PC-9 (cell line): ENCODE data around the gene SRPK1. TPM values are rescaled to one million over a fixed set of nuclear protein-coding genes. Genes with fewer than 3 reads are reported as not detected.

Experiments
- BruUV-seq: library from RNA; stranded (reverse); fragments of 400-500 nt; replicated peaks from 2 replicates; lab custom pipeline; 2021; lab: Mats Ljungman, UMichigan
- CTCF ChIA-PET: fragments of 300-600 bp; sonication (Branson Sonifier 250); formaldehyde crosslinking; loops from one replicate; lab custom pipeline; 2022; ENCODE audit warnings: antibody characterized with exemption; lab: Charles Lee
- POLR2A ChIA-PET: fragments of 300-600 bp; sonication (Branson Sonifier 250); formaldehyde crosslinking; loops from one replicate; lab custom pipeline; 2022; ENCODE audit warnings: antibody characterized with exemption; ENCODE audit not compliant: unreplicated experiment; lab: Charles Lee
- DNase-seq, 2 experiments: peaks; one replicate each; pipeline versions ENCODE4 v3.0.0 to v3.0.0-alpha.2; 2015 to 2022; ENCODE audit warnings: mixed read lengths in 1 of 2
- H2AFZ ChIP-seq: fragments of 200-600 bp; sonication (generic); 2 replicates; pipeline ENCODE4 v1.8.1; 2017; ENCODE audit warnings: antibody characterized with exemption
- H3F3A ChIP-seq: fragments of 200-600 bp; sonication (generic); 2 replicates; pipeline ENCODE4 v1.8.1; 2017; ENCODE audit warnings: antibody characterized with exemption, mild to moderate bottlenecking, low read depth; ENCODE audit not compliant: insufficient read depth
- H3K27ac ChIP-seq: fragments of 200-600 bp; sonication (generic); 2 replicates; pipeline ENCODE4 v1.6.1; 2016; ENCODE audit warnings: mixed run types
- H3K27me3 ChIP-seq: fragments of 200-600 bp; sonication (generic); 2 replicates; pipeline ENCODE4 v1.6.1; 2016; ENCODE audit warnings: low read depth, mixed run types; ENCODE audit not compliant: insufficient read depth
- H3K36me3 ChIP-seq: fragments of 200-600 bp; sonication (generic); 2 replicates; pipeline ENCODE4 v1.6.1; 2016; ENCODE audit warnings: low read depth, mixed run types
- H3K4me1 ChIP-seq: fragments of 200-600 bp; sonication (generic); replicated peaks from 2 replicates; pipeline ENCODE4 v1.6.1; 2016; ENCODE audit warnings: mixed run types; ENCODE audit not compliant: insufficient read depth
- H3K4me2 ChIP-seq: fragments of 200-600 bp; sonication (generic); 2 replicates; pipeline ENCODE4 v1.6.1; 2017; ENCODE audit warnings: mixed run types
- H3K4me3 ChIP-seq: fragments of 200-600 bp; sonication (generic); 2 replicates; pipeline ENCODE4 v1.6.1; 2016; ENCODE audit warnings: mixed run types
- H3K79me2 ChIP-seq: fragments of 200-600 bp; sonication (generic); 2 replicates; pipeline ENCODE4 v1.6.1; 2017; ENCODE audit warnings: low read depth, mixed run types
- H3K9me2 ChIP-seq: fragments of 200-600 bp; sonication (generic); 2 replicates; pipeline ENCODE4 v1.8.1; 2017; ENCODE audit warnings: mild to moderate bottlenecking; ENCODE audit not compliant: insufficient read depth
- H3K9me3 ChIP-seq: fragments of 200-600 bp; sonication (generic); 2 replicates; pipeline ENCODE4 v1.8.1; 2016; ENCODE audit warnings: low read depth; ENCODE audit not compliant: insufficient read depth
- H4K20me1 ChIP-seq: fragments of 200-600 bp; sonication (generic); 2 replicates; pipeline ENCODE4 v1.8.1; 2017; ENCODE audit not compliant: insufficient read depth
- CTCF ChIP-seq: fragments of 200-600 bp; sonication (generic); conservative IDR thresholded peaks from 2 replicates; pipeline ENCODE4 v1.6.1; 2017; ENCODE audit warnings: mixed run types, antibody characterized with exemption, mild to moderate bottlenecking, moderate library complexity
- EZH2 ChIP-seq: fragments of 200-600 bp; sonication (generic); IDR thresholded peaks from 2 replicates; pipeline ENCODE4 v1.8.0; 2017; ENCODE audit warnings: antibody characterized with exemption, low read depth
- intact Hi-C: fragments of 100-400 bp; cut with micrococcal nuclease; formaldehyde crosslinking; loops from one replicate; pipeline ENCODE4 v1.10.0; 2022; ENCODE audit not compliant: unreplicated experiment
- total RNA-seq: library from RNA; stranded (reverse); gene quantifications from 2 replicates; pipeline ENCODE4 v1.2.3, GENCODE V29; 2021

The SRPK1 gene
- total RNA-seq, 1 experiment from 2014 or later: 98.7 TPM

DNA sequence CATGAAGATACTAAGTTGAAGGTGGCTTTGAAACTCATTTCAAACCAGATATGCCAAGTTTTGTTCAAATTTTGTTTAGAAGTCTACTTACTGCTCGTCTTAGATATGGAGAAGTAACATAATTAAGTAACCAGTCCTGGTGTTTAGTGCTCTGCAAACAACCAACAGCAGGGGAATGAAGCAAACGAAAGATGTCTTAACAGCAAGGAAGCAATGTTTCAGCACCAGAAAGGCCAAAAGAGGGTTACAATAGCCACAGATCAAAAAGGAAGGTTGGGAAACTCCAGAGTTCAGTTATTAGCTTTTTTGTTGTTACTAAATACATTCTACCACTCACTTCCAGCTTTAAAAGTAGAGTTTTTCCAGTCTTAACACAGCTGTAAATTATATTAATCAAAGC is 70.7 kb downstream of the SRPK1 start:
- H3K27me3 ChIP-seq: no peaks in the 10 kb centered on the region
- H3K27ac ChIP-seq: no peak overlapping the region
- H3K4me1 ChIP-seq: no peaks in the 10 kb centered on the region
- H3K9me2 ChIP-seq: no peaks in the 10 kb centered on the region
- H3K36me3 ChIP-seq: peaks cover 43% of the 10 kb centered on the region
- H3K4me2 ChIP-seq: no peak overlapping the region
- ChIA-PET CTCF (no interaction called here), POLR2A (no interaction called here)
- no peaks in the 10 kb centered on the region for H4K20me1 ChIP-seq
- H3K9me3 ChIP-seq: no peaks in the 10 kb centered on the region
- DNase-seq: no peak
- BruUV-seq: no TSS peak
- H3K79me2 ChIP-seq: no peaks in the 10 kb centered on the region
- H2AFZ ChIP-seq: no peak overlapping the region
- TF ChIP-seq EZH2: no peak
- H3F3A ChIP-seq: peaks cover 7% of the 10 kb centered on the region; the same call in 1 of the 2 replicates
- no peak overlapping the region for H3K4me3 ChIP-seq
- intact Hi-C loops: no loop called here

DNA sequence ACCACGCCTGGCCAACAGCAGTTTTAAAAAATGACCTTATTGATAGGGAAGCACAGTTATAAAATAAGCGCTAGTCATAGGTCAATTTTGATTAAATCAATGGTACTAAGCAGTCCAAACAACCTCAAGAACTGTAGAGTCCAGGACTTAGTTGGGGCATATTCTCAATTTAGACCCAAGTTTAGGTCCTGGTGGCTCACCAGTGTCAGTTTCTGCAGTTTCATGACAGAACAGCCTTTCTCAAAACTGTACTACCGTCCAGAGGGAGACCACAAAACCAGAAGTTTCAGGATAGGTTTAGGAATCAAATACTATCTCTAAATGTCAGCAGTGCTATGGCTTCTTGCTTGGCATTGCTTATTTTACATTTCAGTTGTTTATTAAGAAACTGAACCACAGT is 76.6 kb downstream of the SRPK1 start:
- CTCF ChIA-PET: no interaction called here
- BruUV-seq: no TSS peak

DNA sequence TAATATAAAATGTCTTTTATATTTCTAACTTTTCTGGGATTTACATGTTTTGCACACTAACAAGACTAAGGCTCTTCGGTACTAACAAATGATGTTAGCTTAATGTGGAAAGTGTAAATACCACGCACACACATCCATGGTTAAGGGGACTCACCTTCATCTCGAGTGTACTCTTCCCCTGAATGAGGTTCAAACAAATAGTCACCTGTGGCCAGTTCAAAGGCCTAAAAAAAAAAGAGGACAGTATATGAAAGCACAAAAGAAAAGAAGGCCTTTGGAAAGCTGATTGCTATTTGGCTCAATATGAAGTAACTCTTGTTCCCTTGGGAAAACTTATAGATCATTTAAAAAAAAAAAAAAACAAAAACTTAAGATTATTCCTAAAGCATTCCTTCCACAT is 78.5 kb downstream of the SRPK1 start:
- Histone ChIP-seq H3K27ac (no peak overlapping the region), H3K36me3 (peaks cover 35% of the 10 kb centered on the region), H2AFZ (no peak overlapping the region), H3K79me2 (no peaks in the 10 kb centered on the region), H3F3A (peaks cover 32% of the 10 kb centered on the region; the same call in 1 of the 2 replicates), H3K9me3 (no peaks in the 10 kb centered on the region), H4K20me1 (no peaks in the 10 kb centered on the region; the same call in 1 of the 2 replicates), H3K4me2 (no peak overlapping the region), H3K4me3 (no peak overlapping the region), H3K4me1 (no peaks in the 10 kb centered on the region), H3K27me3 (no peaks in the 10 kb centered on the region), H3K9me2 (no peaks in the 10 kb centered on the region)
- TF ChIP-seq EZH2 (no peak), CTCF (no peak)
- intact Hi-C loops: no loop called here
- no TSS peak for BruUV-seq
- ChIA-PET CTCF (no interaction called here), POLR2A (no interaction called here)
- DNase-seq: no peak

More for the DNA sequence above, 76.6 kb downstream of the SRPK1 start:
- intact Hi-C loops: no loop called here
- DNase-seq: no peak
- no peak overlapping the region for H3K4me2 ChIP-seq
- H3F3A ChIP-seq: peaks cover 32% of the 10 kb centered on the region; the same call in 1 of the 2 replicates
- H3K4me3 ChIP-seq: no peak overlapping the region
- H3K79me2 ChIP-seq: no peaks in the 10 kb centered on the region
- TF ChIP-seq CTCF (no peak), EZH2 (no peak)
- no peak overlapping the region for H2AFZ ChIP-seq
- H3K27me3 ChIP-seq: no peaks in the 10 kb centered on the region
- no peaks in the 10 kb centered on the region for H3K4me1 ChIP-seq
- peaks cover 50% of the 10 kb centered on the region for H3K36me3 ChIP-seq
- H4K20me1 ChIP-seq: no peaks in the 10 kb centered on the region; the same call in 1 of the 2 replicates
- POLR2A ChIA-PET: no interaction called here
- no peaks in the 10 kb centered on the region for H3K9me3 ChIP-seq
- no peaks in the 10 kb centered on the region for H3K9me2 ChIP-seq
- H3K27ac ChIP-seq: no peak overlapping the region; the same call in 1 of the 2 replicates

DNA sequence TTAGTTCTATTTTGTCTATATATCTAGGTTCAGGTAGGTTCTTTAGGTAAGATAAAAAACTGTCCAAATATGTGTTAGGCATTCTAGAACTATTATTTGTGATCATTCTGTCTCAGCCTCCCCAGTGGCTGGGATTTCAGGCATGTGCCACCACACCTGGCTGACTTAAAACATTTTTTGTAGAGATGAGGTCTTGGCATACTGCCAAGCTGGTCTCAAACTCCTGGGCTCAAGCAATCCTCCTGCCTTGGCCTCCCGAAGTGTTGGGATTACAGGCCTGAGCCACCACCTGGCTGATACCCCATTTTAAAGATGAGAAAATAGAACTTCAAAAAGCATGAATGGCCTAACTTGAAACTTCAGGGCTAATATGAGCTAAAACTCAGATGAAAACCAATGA is 81.9 kb downstream of the SRPK1 start:
- Histone ChIP-seq H3K9me2 (no peaks in the 10 kb centered on the region), H3K9me3 (no peaks in the 10 kb centered on the region), H3K36me3 (peaks cover 30% of the 10 kb centered on the region), H3K79me2 (no peaks in the 10 kb centered on the region), H3K27ac (no peak overlapping the region), H3F3A (peaks cover 25% of the 10 kb centered on the region), H3K4me2 (no peak overlapping the region), H4K20me1 (no peaks in the 10 kb centered on the region; the same call in 1 of the 2 replicates), H3K4me3 (no peak overlapping the region), H3K27me3 (no peaks in the 10 kb centered on the region), H2AFZ (no peak overlapping the region), H3K4me1 (peaks cover 10% of the 10 kb centered on the region)
- CTCF ChIA-PET: no interaction called here
- POLR2A ChIA-PET: interaction anchor here (0.5 to 0.6 kb wide), 2 partner anchors 19 to 1216 kb away, joined by 6 read pairs; no protein-coding TSS in a partner anchor
- BruUV-seq: no TSS peak
- DNase-seq: no peak
- intact Hi-C loops: no loop called here
- TF ChIP-seq EZH2: no peak
